ENCODE data around the gene TTC3.
"Not testable (repeated sequence)": the region's sequence is repeated elsewhere in the genome, so short reads cannot be mapped to it uniquely, and the experiment has no call there.

Gene TTC3

GRCh38 chr21:37072988-37073416 lies at the start of gene TTC3, which contains the start of gene PIGP:
Gene TTC3, plus strand, starts transcription at chr21:37073254. Its CDS starts 14,004 bp downstream, at chr21:37087258.
Gene PIGP, minus strand, starts transcription at chr21:37073071. Its CDS starts 556 bp downstream, at chr21:37072515.
- DNase-seq, result peak; percentile 95 to 96

GRCh38 chr21:37026499-37026898 lies 46.6 kb upstream of the TTC3 start:
- DNase-seq, result no peak

GRCh38 chr21:37028570-37028969 lies 44.5 kb upstream of the TTC3 start:
- no peak for DNase-seq

GRCh38 chr21:37030864-37031263 lies 42.2 kb upstream of the TTC3 start:
- no peak for DNase-seq

GRCh38 chr21:37032293-37032692 lies 40.8 kb upstream of the TTC3 start:
- DNase-seq, result no peak

- no peak for DNase-seq
Measured at GRCh38 chr21:37032877-37033471, 40.1 kb upstream of the TTC3 start.

GRCh38 chr21:37034394-37034793 lies 38.7 kb upstream of the TTC3 start:
- not testable (repeated sequence) for DNase-seq

GRCh38 chr21:37036177-37036576 lies 36.9 kb upstream of the TTC3 start:
- no peak for DNase-seq

GRCh38 chr21:37039411-37040075 lies 33.5 kb upstream of the TTC3 start:
- DNase-seq, result no peak

GRCh38 chr21:37040212-37040611 lies 32.8 kb upstream of the TTC3 start:
- no peak for DNase-seq

- DNase-seq, result peak in 1 of 2 experiments; percentile 24
Measured at GRCh38 chr21:37041706-37042271, 31.3 kb upstream of the TTC3 start.

- no peak for DNase-seq
Measured at GRCh38 chr21:37043818-37044217, 29.2 kb upstream of the TTC3 start.

- no peak for DNase-seq
Measured at GRCh38 chr21:37044643-37045042, 28.4 kb upstream of the TTC3 start.

- DNase-seq, result no peak
Measured at GRCh38 chr21:37045149-37045548, 27.9 kb upstream of the TTC3 start.

GRCh38 chr21:37045556-37045955 lies 27.5 kb upstream of the TTC3 start:
- no peak for DNase-seq

GRCh38 chr21:37047079-37047478 lies 26.0 kb upstream of the TTC3 start:
- DNase-seq, result peak; percentile 36 to 44

- DNase-seq, result not testable (repeated sequence)
Measured at GRCh38 chr21:37049741-37050140, 23.3 kb upstream of the TTC3 start.

- no peak for DNase-seq
Measured at GRCh38 chr21:37055271-37055855, 17.7 kb upstream of the TTC3 start.

GRCh38 chr21:37057614-37058013 lies 15.4 kb upstream of the TTC3 start:
- DNase-seq, result no peak

GRCh38 chr21:37058261-37058660 lies 14.8 kb upstream of the TTC3 start:
- no peak for DNase-seq

- no peak for DNase-seq
Measured at GRCh38 chr21:37059181-37059580, 13.9 kb upstream of the TTC3 start.

- peak; percentile 84 to 90 for DNase-seq
Measured at GRCh38 chr21:37060296-37060695, 12.8 kb upstream of the TTC3 start.

- peak; percentile 64 to 66 for DNase-seq
Measured at GRCh38 chr21:37061926-37062592, 11.0 kb upstream of the TTC3 start.

Measured in NCI-H187 (cell line).